ENCODE measurements around the gene FAM53B. TPM values are rescaled to one million over a fixed set of nuclear protein-coding genes. Genes with fewer than 3 reads are reported as not detected.

FAM53B gene
- total RNA-seq, 4 donors from 2014 or later, result 72.7 to 92.1 (median 80.5) TPM

GRCh38 chr10:124683814-124684213, 60.4 kb downstream of the FAM53B start:
- H3K4me1 ChIP-seq, result peaks cover 0 to 63% (median 4%) of the 10 kb centered on the region in 4 donors
- H3K9me3 ChIP-seq, result no peaks in the 10 kb centered on the region
- no peak for TF ChIP-seq CTCF (IDR thresholded peaks at IDR 0.05)
- no peak for TF ChIP-seq POLR2A (IDR thresholded peaks at IDR 0.05)
- no peaks in the 10 kb centered on the region for H3K27me3 ChIP-seq
- DNase-seq, result no peak
- peaks cover 0 to 16% (median 0%) of the 10 kb centered on the region in 3 donors for H3K36me3 ChIP-seq
- H3K4me3 ChIP-seq, result no peak overlapping the region
- peak overlapping the region in 2 of 4 donors; percentile 11 to 16 for H3K27ac ChIP-seq

- H3K4me1 ChIP-seq, result peaks cover 0 to 71% (median 11%) of the 10 kb centered on the region in 4 donors
- no peak for TF ChIP-seq CTCF (IDR thresholded peaks at IDR 0.05)
- no peak overlapping the region for H3K4me3 ChIP-seq
- H3K27ac ChIP-seq, result peak overlapping the region in 2 of 4 donors; percentile 44 to 52
- H3K27me3 ChIP-seq, result no peaks in the 10 kb centered on the region
- peaks cover 0 to 26% (median 0%) of the 10 kb centered on the region in 3 donors for H3K36me3 ChIP-seq
- H3K9me3 ChIP-seq, result no peaks in the 10 kb centered on the region
- no peak for DNase-seq
These were observed 62.3 kb downstream of the FAM53B start for GRCh38 chr10:124681626-124682552.

- Histone ChIP-seq H3K27ac (peak overlapping the region in 2 of 4 donors; percentile 44 to 52), H3K4me1 (peaks cover 0 to 71% (median 11%) of the 10 kb centered on the region in 4 donors), H3K4me3 (no peak overlapping the region), H3K27me3 (no peaks in the 10 kb centered on the region), H3K9me3 (no peaks in the 10 kb centered on the region), H3K36me3 (peaks cover 0 to 26% (median 0%) of the 10 kb centered on the region in 3 donors)
- no peak for DNase-seq
- no peak for TF ChIP-seq POLR2A (IDR thresholded peaks at IDR 0.05)
- TF ChIP-seq CTCF (IDR thresholded peaks at IDR 0.05), result no peak
These were observed 63.1 kb downstream of the FAM53B start for GRCh38 chr10:124681091-124681490.

GRCh38 chr10:124680675-124681074, 63.5 kb downstream of the FAM53B start:
- H3K36me3 ChIP-seq, result peaks cover 0 to 26% (median 0%) of the 10 kb centered on the region in 3 donors
- peak in 2 of 3 donors; percentile 69 to 82 for DNase-seq
- no peaks in the 10 kb centered on the region for H3K9me3 ChIP-seq

GRCh38 chr10:124679401-124679800, 64.8 kb downstream of the FAM53B start:
- no peaks in the 10 kb centered on the region for H3K9me3 ChIP-seq
- H3K4me1 ChIP-seq, result peaks cover 0 to 64% (median 13%) of the 10 kb centered on the region in 4 donors
- H3K27me3 ChIP-seq, result no peaks in the 10 kb centered on the region
- H3K36me3 ChIP-seq, result peaks cover 0 to 33% (median 0%) of the 10 kb centered on the region in 3 donors
- TF ChIP-seq POLR2A (IDR thresholded peaks at IDR 0.05) (no peak), CTCF (IDR thresholded peaks at IDR 0.05) (no peak)
- no peak overlapping the region for H3K4me3 ChIP-seq
- H3K27ac ChIP-seq, result peak overlapping the region in 1 of 4 donors; percentile 27
- DNase-seq, result no peak

More at GRCh38 chr10:124680675-124681074, 63.5 kb downstream of the FAM53B start:
- H3K4me1 ChIP-seq, result peaks cover 0 to 70% (median 11%) of the 10 kb centered on the region in 4 donors
- TF ChIP-seq CTCF (IDR thresholded peaks at IDR 0.05), result no peak
- no peak for TF ChIP-seq POLR2A (IDR thresholded peaks at IDR 0.05)
- H3K4me3 ChIP-seq, result no peak overlapping the region
- no peaks in the 10 kb centered on the region for H3K27me3 ChIP-seq
- peak overlapping the region in 2 of 4 donors; percentile 44 to 52 for H3K27ac ChIP-seq

Measured in Peyer's patch (tissue), 4 donors.